Measurements from ENCODE around the gene CYTL1.

- TF ChIP-seq CTCF (IDR thresholded peaks at IDR 0.05) (no peak), POLR2A (IDR thresholded peaks at IDR 0.05) (no peak)
These were observed 18.6 kb upstream of the CYTL1 start for GRCh38 chr4:5037553-5038551.

All from uterus (tissue), 2 donors.